Stimulated activated naive CD8-positive, alpha-beta T cell treated with anti-CD3 and anti-CD28 coated beads, Interleukin-15, Interleukin-2, amounts not matched to agents 100 ng/mL and 50 ng/mL, for 24 hours (primary cell): Measurements from ENCODE around the gene PLCH1.

Source experiments
- H3K27ac Mint-ChIP-seq: one replicate; pipeline ENCODE4 v1.8.0; 2021; ENCODE audit warnings: mild to moderate bottlenecking, mixed read lengths
- H3K27me3 Mint-ChIP-seq: one replicate; pipeline ENCODE4 v1.8.0; 2021; ENCODE audit warnings: mixed read lengths
- H3K36me3 Mint-ChIP-seq: one replicate; pipeline ENCODE4 v1.8.0; 2021; ENCODE audit warnings: low read depth, mixed read lengths
- H3K4me1 Mint-ChIP-seq: one replicate; pipeline ENCODE4 v1.8.0; 2021; ENCODE audit warnings: low read depth, mixed read lengths
- H3K4me3 Mint-ChIP-seq: one replicate; pipeline ENCODE4 v1.8.0; 2021; ENCODE audit warnings: mild to moderate bottlenecking, mixed read lengths
- H3K9me3 Mint-ChIP-seq: one replicate; pipeline ENCODE4 v1.8.0; 2021; ENCODE audit warnings: mixed read lengths

PLCH1 gene

GRCh38 chr3:155502630-155503029 lies 242.2 kb downstream of the PLCH1 start:
- Mint-ChIP-seq H3K36me3 (no peaks in the 10 kb centered on the region), H3K4me1 (no peaks in the 10 kb centered on the region), H3K4me3 (no peak overlapping the region), H3K27ac (no peak overlapping the region), H3K9me3 (no peaks in the 10 kb centered on the region), H3K27me3 (no peaks in the 10 kb centered on the region)

DNA sequence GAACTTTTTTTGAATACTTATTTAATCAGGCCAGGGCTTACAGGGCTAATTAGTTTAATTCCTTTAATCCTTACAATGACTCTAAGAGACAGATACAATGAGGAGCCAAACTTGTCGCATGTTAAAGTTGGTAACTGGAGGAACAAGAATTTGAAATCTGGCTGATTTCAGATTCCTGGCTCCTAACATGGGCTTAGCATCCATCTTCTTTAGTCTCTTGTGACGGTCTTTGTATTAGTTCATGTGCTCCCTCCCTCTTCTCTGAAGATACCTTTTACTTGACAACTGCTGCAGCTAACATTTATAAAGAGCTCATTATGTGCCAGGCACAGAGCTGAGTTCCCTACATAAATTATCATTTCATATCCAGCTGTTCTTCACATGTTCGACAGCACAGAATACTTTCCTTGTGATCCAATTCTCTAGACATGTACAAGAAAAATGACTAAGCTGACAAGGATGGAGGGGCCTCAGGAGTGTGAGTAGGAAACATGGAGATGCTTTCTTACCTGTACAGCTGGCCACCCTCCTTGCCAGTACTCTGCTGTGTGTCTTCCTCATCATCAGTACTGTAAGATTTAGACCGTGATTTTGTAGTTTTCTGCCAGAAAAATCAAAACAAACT lies 244.6 kb downstream of the PLCH1 start:
- H3K27ac Mint-ChIP-seq: no peak overlapping the region
- H3K9me3 Mint-ChIP-seq: no peaks in the 10 kb centered on the region
- H3K27me3 Mint-ChIP-seq: no peaks in the 10 kb centered on the region
- no peak overlapping the region for H3K4me3 Mint-ChIP-seq
- peaks cover under 1% of the 10 kb centered on the region for H3K4me1 Mint-ChIP-seq
- no peaks in the 10 kb centered on the region for H3K36me3 Mint-ChIP-seq

DNA sequence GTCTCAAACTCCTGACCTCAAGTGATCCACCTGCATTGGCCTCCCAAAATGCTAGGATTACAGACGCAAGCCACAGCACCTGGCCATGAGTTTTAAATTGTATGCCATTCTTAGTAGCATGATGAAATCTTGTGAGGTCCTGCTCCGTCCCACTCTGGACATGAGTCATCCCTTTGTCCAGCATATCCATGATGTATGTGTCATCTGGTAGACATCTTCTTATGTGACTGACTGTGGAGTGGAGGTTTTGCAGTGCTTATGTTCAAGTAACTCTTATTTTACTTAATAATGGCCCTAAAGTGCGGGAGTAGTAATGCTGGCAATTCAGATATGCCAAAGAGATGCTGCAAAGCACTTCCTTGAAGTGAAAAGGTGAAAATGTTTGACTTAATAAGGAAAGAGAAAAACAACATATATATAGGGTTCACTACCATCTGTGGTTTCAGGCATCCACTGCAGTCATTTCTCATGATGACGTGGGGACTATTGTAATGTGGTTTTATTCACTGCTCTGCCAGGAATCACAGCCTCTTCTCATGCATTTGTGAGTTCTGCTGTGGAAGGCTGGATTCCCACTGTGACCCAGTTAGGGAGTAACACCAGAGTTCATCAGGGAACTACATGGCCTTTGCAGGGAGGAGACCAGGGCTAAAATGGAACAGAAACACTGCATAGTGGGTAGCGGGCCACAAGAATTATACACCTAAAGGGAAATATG lies 246.8 kb downstream of the PLCH1 start:
- no peaks in the 10 kb centered on the region for H3K27me3 Mint-ChIP-seq
- H3K27ac Mint-ChIP-seq: no peak overlapping the region
- H3K4me1 Mint-ChIP-seq: peaks cover 14% of the 10 kb centered on the region
- H3K36me3 Mint-ChIP-seq: no peaks in the 10 kb centered on the region
- no peak overlapping the region for H3K4me3 Mint-ChIP-seq
- no peaks in the 10 kb centered on the region for H3K9me3 Mint-ChIP-seq

GRCh38 chr3:155496206-155496605 lies 248.7 kb downstream of the PLCH1 start:
- H3K27ac Mint-ChIP-seq: no peak overlapping the region
- peaks cover 14% of the 10 kb centered on the region for H3K4me1 Mint-ChIP-seq
- no peaks in the 10 kb centered on the region for H3K9me3 Mint-ChIP-seq
- H3K27me3 Mint-ChIP-seq: no peaks in the 10 kb centered on the region
- no peaks in the 10 kb centered on the region for H3K36me3 Mint-ChIP-seq
- H3K4me3 Mint-ChIP-seq: no peak overlapping the region

GRCh38 chr3:155495387-155495786 lies 249.5 kb downstream of the PLCH1 start:
- H3K27me3 Mint-ChIP-seq: no peaks in the 10 kb centered on the region
- no peak overlapping the region for H3K4me3 Mint-ChIP-seq
- H3K4me1 Mint-ChIP-seq: peaks cover 14% of the 10 kb centered on the region
- no peaks in the 10 kb centered on the region for H3K9me3 Mint-ChIP-seq
- no peak overlapping the region for H3K27ac Mint-ChIP-seq
- no peaks in the 10 kb centered on the region for H3K36me3 Mint-ChIP-seq

GRCh38 chr3:155494332-155494731 lies 250.5 kb downstream of the PLCH1 start:
- Mint-ChIP-seq H3K4me3 (no peak overlapping the region), H3K27ac (no peak overlapping the region), H3K4me1 (peaks cover 14% of the 10 kb centered on the region), H3K36me3 (no peaks in the 10 kb centered on the region), H3K27me3 (no peaks in the 10 kb centered on the region), H3K9me3 (no peaks in the 10 kb centered on the region)

DNA sequence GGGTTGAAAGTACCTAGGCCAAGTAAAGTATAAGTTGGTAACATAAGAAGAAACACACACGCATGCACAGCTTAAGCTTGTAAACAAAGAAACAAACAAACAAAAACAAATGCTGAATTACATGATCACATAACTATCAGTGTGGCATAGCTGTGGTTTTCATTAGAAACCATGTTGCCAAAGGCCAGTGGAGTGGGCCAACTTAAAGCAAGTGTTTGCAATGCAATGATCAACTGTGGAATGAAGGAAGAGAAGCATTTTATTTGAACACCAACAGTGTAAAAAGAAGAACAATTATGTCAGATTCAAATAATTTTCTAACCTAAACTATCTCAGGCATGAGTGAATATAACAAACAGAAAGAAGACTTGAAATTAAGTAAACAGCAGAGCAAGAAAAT lies 252.0 kb downstream of the PLCH1 start:
- Mint-ChIP-seq H3K4me3 (no peak overlapping the region), H3K27ac (no peak overlapping the region), H3K9me3 (no peaks in the 10 kb centered on the region), H3K36me3 (no peaks in the 10 kb centered on the region), H3K4me1 (peaks cover 14% of the 10 kb centered on the region), H3K27me3 (no peaks in the 10 kb centered on the region)

DNA sequence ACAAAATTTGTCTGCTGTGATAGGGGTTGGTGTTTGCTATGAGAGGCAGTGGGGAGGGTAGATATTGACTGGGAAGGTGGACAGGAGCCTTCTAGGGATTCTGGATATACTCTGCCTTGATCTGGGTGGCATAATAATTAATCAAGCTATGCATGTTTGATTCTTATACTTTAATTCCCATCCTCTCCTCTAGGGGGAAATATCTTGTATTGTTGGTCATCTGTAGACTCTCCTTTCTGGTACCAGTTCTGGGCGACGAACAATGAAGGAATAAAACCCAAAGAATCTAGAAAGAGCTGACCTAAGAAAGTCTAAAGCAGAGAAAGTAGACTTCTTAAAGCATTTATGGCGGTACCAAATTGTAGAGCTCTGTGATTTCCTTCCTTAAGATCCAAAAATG lies 253.2 kb downstream of the PLCH1 start:
- Mint-ChIP-seq H3K36me3 (no peaks in the 10 kb centered on the region), H3K27me3 (no peaks in the 10 kb centered on the region), H3K4me1 (peaks cover 14% of the 10 kb centered on the region), H3K27ac (no peak overlapping the region), H3K9me3 (no peaks in the 10 kb centered on the region), H3K4me3 (no peak overlapping the region)

DNA sequence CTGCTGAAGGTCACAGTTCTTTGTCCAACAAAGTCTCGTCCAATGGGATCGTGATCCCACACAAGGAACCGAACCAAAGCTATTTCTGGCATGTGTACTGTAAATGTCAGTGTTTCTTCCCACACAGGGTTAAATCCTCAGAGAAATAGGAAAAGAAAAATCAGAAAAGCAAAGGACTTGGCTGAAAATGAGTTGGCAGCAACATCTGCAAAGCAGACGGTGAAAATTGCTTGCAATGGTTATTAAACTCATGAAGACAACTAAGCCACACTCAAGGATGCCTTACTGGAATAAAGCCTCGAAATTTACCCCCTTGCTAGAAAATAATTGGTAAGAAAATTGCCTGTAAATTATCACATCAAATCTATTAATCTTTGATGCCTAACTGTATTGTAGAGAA lies 256.2 kb downstream of the PLCH1 start:
- Mint-ChIP-seq H3K4me1 (peaks cover under 1% of the 10 kb centered on the region), H3K4me3 (no peak overlapping the region), H3K27me3 (no peaks in the 10 kb centered on the region), H3K9me3 (no peaks in the 10 kb centered on the region), H3K36me3 (no peaks in the 10 kb centered on the region), H3K27ac (no peak overlapping the region)

- H3K9me3 Mint-ChIP-seq: no peaks in the 10 kb centered on the region
- H3K4me1 Mint-ChIP-seq: no peaks in the 10 kb centered on the region
- H3K27me3 Mint-ChIP-seq: no peaks in the 10 kb centered on the region
- H3K27ac Mint-ChIP-seq: no peak overlapping the region
- no peaks in the 10 kb centered on the region for H3K36me3 Mint-ChIP-seq
- no peak overlapping the region for H3K4me3 Mint-ChIP-seq
Measured at GRCh38 chr3:155485897-155486296, 259.0 kb downstream of the PLCH1 start.

DNA sequence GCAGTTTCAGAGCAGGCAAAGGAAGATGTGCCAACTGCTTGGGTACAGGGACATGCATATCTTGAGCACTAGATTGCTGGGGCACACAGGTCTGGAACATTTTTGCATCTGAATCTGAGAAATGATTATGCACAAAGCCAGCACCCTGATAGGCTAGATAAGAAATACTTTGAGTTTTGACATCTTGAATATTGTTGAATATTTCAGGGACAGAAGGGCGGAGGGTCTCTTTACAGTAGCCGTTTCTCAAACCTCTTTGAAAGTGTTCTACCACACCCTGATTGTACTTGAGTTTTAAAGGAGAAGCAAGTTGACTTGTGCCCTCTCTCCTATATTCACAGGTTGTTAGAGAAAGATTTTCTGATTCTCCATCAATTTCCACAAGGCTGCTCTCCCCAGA lies 263.3 kb downstream of the PLCH1 start:
- Mint-ChIP-seq H3K4me1 (no peaks in the 10 kb centered on the region), H3K9me3 (no peaks in the 10 kb centered on the region), H3K27me3 (no peaks in the 10 kb centered on the region), H3K36me3 (no peaks in the 10 kb centered on the region), H3K4me3 (no peak overlapping the region), H3K27ac (no peak overlapping the region)

DNA sequence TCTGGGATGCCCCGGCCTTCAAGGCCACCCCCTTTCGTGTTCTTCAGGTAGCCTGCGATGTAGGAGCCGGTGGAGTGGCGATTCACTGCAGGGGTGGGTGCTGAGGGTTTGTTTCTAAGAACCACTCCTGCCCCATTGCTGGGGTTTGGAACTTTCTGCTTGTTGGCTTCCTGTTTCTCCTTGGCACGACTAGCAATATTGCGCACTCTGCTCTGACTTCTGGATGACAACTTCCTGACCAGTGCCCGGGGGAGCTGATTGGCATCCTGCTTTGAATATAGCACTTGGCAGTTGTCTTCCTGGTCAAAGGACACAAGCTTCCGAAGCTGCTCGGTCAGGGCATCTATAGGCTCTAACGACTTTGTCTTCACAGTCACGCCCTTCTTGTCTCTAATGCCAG lies 263.8 kb downstream of the PLCH1 start:
- H3K9me3 Mint-ChIP-seq: no peaks in the 10 kb centered on the region
- H3K4me1 Mint-ChIP-seq: no peaks in the 10 kb centered on the region
- H3K27ac Mint-ChIP-seq: no peak overlapping the region
- no peaks in the 10 kb centered on the region for H3K27me3 Mint-ChIP-seq
- H3K36me3 Mint-ChIP-seq: no peaks in the 10 kb centered on the region
- H3K4me3 Mint-ChIP-seq: no peak overlapping the region

DNA sequence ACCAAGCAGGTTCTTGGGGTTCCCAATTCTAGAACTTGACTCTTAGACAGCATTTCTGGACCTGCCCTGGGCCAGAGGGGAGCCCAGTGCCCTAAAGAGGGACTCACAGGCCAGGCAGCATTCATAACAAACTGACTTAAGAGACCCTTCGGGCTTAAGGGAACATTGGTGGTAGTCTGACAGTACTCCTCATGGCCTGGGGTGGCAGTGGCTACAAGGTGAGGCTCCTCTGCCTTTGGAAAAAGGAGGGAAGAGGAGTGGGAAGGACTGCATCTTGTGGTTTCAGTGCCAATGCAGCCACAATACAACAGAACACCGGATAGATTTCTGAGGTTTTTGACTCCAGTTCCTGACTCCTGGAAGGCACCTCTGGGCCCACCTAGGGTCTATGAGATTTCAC lies 279.2 kb downstream of the PLCH1 start:
- H3K9me3 Mint-ChIP-seq: peaks cover 11% of the 10 kb centered on the region
- H3K27me3 Mint-ChIP-seq: no peaks in the 10 kb centered on the region
- H3K4me3 Mint-ChIP-seq: no peak overlapping the region
- no peaks in the 10 kb centered on the region for H3K36me3 Mint-ChIP-seq
- H3K4me1 Mint-ChIP-seq: no peaks in the 10 kb centered on the region
- H3K27ac Mint-ChIP-seq: no peak overlapping the region

DNA sequence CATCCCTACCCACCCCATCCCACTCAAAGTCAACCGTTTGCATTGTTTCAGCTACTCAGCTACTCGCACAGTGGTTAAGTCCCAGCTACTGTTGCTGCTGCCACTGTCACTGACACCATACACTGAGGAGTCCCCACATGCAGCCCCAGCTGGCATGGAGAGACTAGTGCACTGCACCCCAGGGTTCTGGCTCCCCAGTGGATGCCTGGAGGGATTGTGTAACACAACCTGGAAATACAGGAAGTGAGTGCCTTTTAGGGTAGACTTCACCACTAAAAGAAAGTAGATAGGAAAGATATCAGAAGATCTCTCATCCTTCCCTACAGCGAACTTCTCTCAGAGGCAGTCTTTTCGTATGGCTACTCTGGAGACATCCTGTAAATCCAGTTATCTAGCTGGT lies 282.2 kb downstream of the PLCH1 start:
- no peaks in the 10 kb centered on the region for H3K4me1 Mint-ChIP-seq
- H3K27ac Mint-ChIP-seq: no peak overlapping the region
- no peaks in the 10 kb centered on the region for H3K9me3 Mint-ChIP-seq
- no peaks in the 10 kb centered on the region for H3K27me3 Mint-ChIP-seq
- no peak overlapping the region for H3K4me3 Mint-ChIP-seq
- H3K36me3 Mint-ChIP-seq: no peaks in the 10 kb centered on the region

DNA sequence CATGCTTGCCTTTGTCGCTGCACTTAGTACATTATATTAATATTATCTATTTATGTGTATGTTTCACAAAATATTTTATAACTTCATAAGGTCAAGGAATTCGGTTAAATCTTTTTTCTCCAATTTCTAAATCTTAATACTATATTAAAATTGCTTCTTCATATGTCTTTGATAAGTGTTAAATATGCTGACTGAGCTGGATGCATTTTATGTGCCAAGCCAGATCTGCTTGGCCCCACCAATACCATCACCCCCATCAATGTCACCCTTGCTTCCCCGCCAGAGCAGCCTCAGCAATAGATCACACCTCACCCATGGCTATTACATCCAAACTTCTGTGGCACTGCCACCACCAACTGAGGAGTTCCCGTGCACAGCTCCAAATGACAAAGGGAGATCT lies 287.3 kb downstream of the PLCH1 start:
- no peaks in the 10 kb centered on the region for H3K36me3 Mint-ChIP-seq
- H3K27me3 Mint-ChIP-seq: no peaks in the 10 kb centered on the region
- H3K4me3 Mint-ChIP-seq: no peak overlapping the region
- H3K4me1 Mint-ChIP-seq: no peaks in the 10 kb centered on the region
- H3K27ac Mint-ChIP-seq: no peak overlapping the region
- H3K9me3 Mint-ChIP-seq: no peaks in the 10 kb centered on the region

GRCh38 chr3:155455765-155456164 lies 289.1 kb downstream of the PLCH1 start:
- H3K4me1 Mint-ChIP-seq: no peaks in the 10 kb centered on the region
- no peak overlapping the region for H3K4me3 Mint-ChIP-seq
- no peak overlapping the region for H3K27ac Mint-ChIP-seq
- H3K27me3 Mint-ChIP-seq: no peaks in the 10 kb centered on the region
- H3K36me3 Mint-ChIP-seq: no peaks in the 10 kb centered on the region
- H3K9me3 Mint-ChIP-seq: no peaks in the 10 kb centered on the region
